ENCODE measurements around the gene ANKS1A.
"Not testable (repeated sequence)": the region's sequence is repeated elsewhere in the genome, so short reads cannot be mapped to it uniquely, and the experiment has no call there.

The ANKS1A gene

GRCh38 chr6:34992376-34992775 is 103.3 kb downstream of the ANKS1A start:
- DNase-seq (ENCODE audit: low spot score), result no peak

- no peak for DNase-seq (ENCODE audit: low spot score)
Observed at GRCh38 chr6:34993213-34993612, 104.2 kb downstream of the ANKS1A start.

- no peak for DNase-seq (ENCODE audit: low spot score)
Observed at GRCh38 chr6:34994693-34995092, 105.6 kb downstream of the ANKS1A start.

- not testable (repeated sequence) for DNase-seq (ENCODE audit: low spot score)
Observed at GRCh38 chr6:34998417-34998816, 109.4 kb downstream of the ANKS1A start.

- DNase-seq (ENCODE audit: low spot score), result not testable (repeated sequence)
Observed at GRCh38 chr6:34999153-34999552, 110.1 kb downstream of the ANKS1A start.

GRCh38 chr6:34999962-35000361 is 110.9 kb downstream of the ANKS1A start:
- DNase-seq (ENCODE audit: low spot score), result not testable (repeated sequence)

GRCh38 chr6:35001349-35001748 is 112.3 kb downstream of the ANKS1A start:
- DNase-seq (ENCODE audit: low spot score), result not testable (repeated sequence)

GRCh38 chr6:35003886-35004530 is 115.0 kb downstream of the ANKS1A start:
- DNase-seq (ENCODE audit: low spot score), result not testable (repeated sequence)

GRCh38 chr6:35007016-35007415 is 118.0 kb downstream of the ANKS1A start:
- no peak for DNase-seq (ENCODE audit: low spot score)

- DNase-seq (ENCODE audit: low spot score), result peak; percentile 96
Observed at GRCh38 chr6:35008858-35009257, 119.8 kb downstream of the ANKS1A start.

- DNase-seq (ENCODE audit: low spot score), result no peak
Observed at GRCh38 chr6:35011096-35012041, 122.3 kb downstream of the ANKS1A start.

GRCh38 chr6:35013701-35014100 is 124.6 kb downstream of the ANKS1A start:
- no peak for DNase-seq (ENCODE audit: low spot score)

GRCh38 chr6:35014341-35014740 is 125.3 kb downstream of the ANKS1A start:
- DNase-seq (ENCODE audit: low spot score), result peak; percentile 80

GRCh38 chr6:35014786-35015185 is 125.7 kb downstream of the ANKS1A start:
- peak; percentile 63 for DNase-seq (ENCODE audit: low spot score)

- DNase-seq (ENCODE audit: low spot score), result no peak
Observed at GRCh38 chr6:35015476-35015875, 126.4 kb downstream of the ANKS1A start.

- no peak for DNase-seq (ENCODE audit: low spot score)
Observed at GRCh38 chr6:35015996-35016395, 126.9 kb downstream of the ANKS1A start.

GRCh38 chr6:35016502-35017321 is 127.7 kb downstream of the ANKS1A start:
- DNase-seq (ENCODE audit: low spot score), result peak; percentile 76

GRCh38 chr6:35017411-35018181 is 128.5 kb downstream of the ANKS1A start:
- no peak for DNase-seq (ENCODE audit: low spot score)

GRCh38 chr6:35018182-35018519 is 129.1 kb downstream of the ANKS1A start:
- no peak for DNase-seq (ENCODE audit: low spot score)

GRCh38 chr6:35018746-35019145 is 129.7 kb downstream of the ANKS1A start:
- DNase-seq (ENCODE audit: low spot score), result no peak

- no peak for DNase-seq (ENCODE audit: low spot score)
Observed at GRCh38 chr6:35019171-35019570, 130.1 kb downstream of the ANKS1A start.

GRCh38 chr6:35019831-35020230 is 130.8 kb downstream of the ANKS1A start:
- DNase-seq (ENCODE audit: low spot score), result no peak
